NOMO-1 (cell line): ENCODE results near the gene DCBLD1.

Experiments
- DNase-seq, 2 experiments: peaks; one replicate each; lab custom pipeline; 2025; ENCODE audit not compliant: unreplicated experiment in 2 of 2; lab: John Stamatoyannopoulos, UW

Gene DCBLD1

DNA sequence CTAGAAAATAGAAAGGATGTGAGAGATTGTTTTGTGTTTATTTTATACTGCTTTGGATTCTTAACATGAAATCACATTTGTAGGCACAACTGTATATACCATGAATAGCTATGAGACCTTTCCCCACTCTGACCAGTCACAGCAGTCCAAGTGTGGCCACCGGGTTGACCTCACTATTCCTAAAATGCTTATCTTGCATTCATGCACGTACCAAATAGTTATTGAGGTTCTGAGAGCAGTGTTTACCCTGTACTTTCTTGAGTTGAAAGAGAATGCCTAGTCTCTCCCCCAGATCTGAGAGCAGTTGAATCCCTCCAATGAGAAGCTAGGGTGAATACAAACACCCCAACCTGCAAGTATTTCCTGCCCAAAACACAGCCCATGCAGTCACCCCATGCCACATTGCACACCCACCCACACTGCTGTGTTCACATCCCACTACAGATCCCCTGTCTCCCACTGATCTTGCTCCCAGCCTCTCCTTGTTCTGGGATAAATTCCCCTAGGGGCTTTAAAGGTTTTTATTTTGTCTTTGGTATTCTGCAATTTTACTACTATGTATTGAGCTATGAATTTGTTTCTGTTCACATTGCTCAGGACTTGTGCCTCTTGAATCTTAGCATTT lies 68.3 kb downstream of the DCBLD1 start:
- DNase-seq, result no peak

DNA sequence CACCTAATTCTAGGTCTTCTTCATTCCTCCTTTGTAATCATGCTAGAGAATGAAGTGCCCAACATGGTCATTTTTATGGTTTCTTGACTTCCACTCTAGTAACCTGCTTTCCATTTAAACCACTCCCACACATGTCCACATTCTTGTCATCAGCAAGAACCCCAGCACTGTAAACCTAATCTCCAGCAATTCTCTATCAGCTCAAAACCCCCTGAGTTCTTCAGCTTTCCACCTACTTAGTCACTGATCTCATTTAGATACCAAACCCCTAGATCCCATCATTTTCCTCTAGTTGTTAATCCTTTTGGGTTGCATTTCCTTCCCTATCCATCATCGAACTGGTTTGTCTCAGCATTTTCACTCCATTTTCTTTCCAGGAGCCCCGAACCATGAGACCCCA lies 70.1 kb downstream of the DCBLD1 start:
- DNase-seq, result no peak

DNA sequence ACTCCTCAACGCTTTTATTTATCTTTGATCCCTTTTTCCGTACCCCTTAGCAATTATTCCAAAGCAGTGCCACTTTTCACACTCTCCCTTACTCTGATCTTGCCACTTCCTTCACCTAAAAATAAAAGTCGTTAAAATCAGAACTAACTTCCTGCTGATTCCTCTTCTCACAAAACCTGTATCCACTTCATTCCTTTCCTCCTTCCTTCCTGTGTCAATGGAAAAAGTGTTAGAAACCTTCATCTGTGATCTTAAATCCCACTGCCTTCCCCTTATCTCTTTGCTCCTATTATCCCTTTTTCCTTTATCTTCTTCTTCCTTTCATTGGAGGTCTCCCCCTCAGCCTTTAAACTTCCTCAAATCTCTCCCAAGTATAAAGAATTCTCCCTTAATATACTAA lies 70.7 kb downstream of the DCBLD1 start:
- peak; percentile 9 to 12 for DNase-seq

DNA sequence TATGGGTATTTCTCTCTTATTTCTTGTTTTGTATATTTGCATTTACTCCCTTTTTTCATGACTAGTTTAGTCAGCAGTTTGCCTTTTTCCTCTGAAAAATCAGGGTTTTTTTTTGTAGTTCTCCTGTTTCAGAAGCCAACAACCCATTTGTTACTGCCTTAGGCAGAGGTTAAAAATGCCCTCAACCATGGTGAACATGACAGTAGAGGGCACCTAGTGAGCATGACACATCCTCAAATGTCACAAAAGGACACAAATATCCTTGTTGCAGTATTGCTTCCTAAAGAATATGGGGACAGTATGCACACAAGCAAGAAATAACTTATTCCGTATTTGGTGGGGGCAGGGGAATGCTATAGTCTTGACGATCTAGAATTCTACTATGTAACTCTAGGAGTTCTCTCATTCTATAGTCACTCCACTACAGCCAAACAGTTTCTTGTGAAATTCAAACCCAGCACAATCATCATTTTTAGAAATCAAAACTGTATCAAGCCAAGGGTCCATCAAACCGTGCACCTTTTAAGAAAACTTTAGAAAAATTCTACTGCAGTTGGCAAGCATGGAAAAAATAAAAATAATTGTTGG lies 72.9 kb downstream of the DCBLD1 start:
- no peak for DNase-seq

DNA sequence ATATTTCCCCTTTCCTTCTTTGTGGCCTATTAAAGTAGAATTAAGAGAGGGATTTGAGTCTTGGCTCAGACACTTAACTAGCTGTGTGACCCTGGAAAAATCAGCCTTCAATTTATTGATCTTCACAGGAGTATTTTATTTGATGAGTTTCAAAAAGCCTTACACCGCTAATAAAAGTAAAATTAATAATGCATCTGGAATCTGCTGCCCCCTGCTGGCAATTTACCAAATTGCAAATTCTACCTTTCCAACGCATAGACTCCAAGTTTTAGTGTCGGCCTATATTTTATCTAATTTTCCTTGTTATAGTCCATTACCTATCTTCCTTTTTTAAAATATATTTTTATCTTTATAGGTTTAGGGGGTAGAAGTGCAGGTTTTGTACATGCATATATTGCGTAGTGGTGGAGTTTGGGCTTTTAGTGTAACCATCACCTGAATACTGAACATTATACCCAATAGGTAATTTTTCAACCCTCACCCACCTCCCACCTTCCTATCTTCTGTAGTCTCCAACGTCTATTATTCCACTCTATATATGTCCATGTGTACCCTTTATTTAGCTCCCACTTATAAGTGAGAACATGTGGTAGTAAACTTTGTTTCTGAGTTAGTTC lies 73.5 kb downstream of the DCBLD1 start:
- DNase-seq, result no peak

DNA sequence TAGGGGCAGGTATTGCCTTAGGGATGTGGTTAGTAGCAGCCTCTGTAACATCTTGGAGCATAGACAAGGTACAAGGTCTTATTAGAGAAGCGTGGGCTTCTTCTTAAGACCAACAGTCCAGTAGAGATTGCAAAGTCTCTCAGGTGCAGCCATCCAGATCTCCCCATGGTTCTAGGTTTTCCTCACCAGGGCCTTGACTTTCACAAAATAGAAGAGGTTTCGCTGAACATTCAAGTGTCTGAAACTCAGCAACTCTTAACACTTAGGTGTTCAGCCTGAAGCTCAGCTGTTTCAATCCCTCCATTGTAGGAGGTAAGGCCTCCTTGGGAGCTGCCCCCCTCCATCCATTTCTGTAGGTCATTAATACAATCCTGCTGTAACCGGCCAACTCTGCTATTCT lies 75.5 kb downstream of the DCBLD1 start:
- DNase-seq, result no peak

DNA sequence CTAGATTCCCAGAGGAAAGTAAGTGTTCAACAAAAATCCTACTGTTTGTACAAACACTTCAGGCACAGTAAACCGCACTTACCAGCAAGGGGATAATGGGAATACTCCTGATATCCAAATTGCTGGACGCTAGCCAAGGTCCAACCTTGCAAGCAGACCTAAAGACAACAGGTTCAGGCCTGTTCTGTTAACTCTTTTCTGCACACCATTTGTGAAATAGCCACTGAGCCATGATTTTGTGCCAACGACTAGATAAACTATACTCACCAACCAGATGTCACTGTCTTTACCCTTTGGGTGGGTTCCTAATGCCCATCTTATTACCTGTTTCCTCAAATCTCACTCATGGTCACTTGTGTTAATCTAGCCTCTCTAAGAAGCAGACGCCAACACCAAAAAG lies 76.3 kb downstream of the DCBLD1 start:
- DNase-seq, result no peak

DNA sequence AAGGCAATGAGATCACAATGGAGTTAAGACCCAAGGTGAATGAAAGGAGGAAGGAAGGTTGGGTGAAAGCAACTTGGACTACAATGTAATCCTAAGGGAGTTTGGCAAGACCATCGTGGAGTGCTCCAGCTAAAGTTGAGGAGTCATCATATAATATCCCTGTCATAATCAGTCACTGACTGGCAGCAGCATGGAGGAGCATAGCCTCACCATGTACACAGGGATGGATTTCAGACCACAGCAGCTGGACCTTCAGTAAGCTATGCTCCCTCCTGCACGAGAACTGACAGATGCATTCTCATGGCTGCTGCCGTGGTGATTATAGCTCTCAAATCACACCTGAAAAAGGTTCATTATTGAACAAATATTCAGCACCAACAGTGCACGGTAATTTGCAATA lies 76.8 kb downstream of the DCBLD1 start:
- DNase-seq, result no peak

DNA sequence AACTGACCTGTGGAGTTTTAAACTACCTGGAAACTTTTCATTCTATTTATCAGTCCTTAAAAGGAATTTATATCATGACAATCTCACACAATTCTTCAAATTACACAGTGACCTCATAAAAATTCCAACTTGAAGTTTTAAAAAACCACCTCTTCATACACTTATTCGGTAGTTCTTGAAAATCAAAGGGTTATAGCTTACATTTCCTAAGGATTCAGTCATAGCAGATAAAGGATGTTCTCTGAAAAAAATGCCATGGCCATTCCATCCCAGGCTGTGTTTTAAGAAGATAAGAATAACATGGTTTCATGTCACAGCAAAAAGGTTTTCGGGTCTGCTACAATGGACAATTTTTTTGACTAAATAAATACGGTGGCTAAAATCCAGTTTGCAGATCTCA lies 78.7 kb downstream of the DCBLD1 start:
- no peak for DNase-seq

DNA sequence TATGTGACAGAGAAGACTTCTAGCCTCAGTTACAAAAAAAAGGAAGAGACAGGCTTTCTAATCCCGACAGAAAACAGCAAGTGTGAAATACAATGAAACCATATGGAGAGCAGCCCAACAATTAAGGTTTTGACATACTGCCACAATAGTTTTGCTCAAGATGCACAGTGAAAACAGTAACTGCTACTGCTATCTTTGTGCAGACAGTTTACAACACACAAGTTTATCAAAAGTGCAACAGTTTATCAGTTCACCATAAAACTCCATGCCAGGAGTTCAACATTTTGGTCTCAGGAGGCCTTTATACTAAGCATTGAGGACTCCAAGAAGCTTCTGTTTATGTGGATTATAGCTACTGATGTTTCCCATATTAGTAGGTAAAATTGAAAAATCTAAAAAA lies 82.2 kb downstream of the DCBLD1 start:
- DNase-seq, result no peak

DNA sequence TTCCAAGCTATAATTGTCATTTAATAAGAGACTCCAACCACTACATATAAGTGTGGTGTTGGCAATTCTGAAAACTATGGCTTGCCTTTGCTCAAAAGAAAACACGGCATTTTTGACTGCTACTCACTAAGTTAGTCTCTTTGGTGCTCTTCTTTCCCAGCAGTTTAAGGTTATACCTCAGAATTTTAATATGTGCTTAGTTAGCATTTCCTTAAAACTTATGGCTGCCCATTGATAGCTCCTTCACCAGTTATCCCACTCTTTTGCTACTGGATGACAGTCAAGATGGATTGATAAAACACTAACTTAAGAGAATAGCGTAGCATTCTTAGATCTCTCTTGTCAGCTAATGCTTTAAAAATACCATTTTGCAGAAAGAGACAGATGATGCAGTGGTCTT lies 85.8 kb downstream of the DCBLD1 start:
- no peak for DNase-seq

DNA sequence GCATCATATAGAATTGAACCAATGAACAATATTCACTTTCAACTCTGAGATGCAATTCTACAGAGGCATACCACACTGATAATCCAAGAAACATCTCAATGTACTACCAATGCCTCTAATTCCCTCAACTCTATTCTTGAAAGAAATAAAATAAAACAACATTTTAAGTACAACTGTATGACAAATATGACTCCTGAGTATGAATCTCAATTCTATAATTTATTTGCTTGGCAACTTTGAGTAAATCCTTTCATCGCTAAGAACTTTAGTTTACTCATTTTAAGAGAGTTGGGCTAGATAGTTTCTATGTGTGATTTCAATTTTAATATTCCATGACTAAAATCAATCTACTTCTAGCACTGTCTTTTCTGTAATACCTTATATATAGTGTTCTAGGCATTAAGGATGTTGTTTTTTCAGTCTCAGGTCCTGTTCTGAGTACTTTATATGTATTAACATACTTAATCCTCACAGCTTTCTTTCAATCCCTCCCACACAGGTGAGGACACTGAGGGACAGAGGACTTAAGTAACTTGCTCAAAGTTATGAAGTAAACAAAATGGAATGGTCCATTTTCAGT lies 86.4 kb downstream of the DCBLD1 start:
- DNase-seq, result no peak

DNA sequence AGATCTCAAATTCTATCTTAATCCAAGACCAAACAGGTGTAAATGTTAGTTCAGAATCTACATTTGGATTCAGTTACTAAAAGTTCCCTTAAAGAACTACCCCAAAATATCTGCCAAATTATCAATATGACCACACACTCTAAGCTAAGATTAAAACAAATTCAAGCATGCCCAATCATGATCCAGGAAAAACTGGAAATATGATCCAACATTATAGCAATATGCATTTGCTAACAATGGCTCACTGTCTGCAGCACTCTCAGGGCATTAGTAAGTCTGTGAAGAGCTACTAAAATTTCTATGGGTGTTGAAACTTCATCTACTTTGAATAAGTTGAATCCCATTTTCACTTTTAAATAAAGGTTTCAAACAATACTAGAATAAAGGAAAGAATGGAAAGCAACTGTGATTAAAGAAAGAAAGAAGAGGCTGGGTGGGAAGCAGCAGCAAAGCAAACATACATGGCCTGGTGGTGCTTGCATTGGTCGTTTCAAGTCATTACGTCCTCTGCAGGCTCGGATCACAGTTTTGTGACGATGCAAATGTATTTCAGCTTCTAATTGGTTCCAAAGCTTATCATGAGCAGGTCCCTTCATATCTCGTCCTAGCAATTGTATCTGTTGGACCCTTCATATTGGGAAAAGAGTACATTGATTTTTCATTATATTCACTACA lies 90.7 kb downstream of the DCBLD1 start:
- DNase-seq, result no peak

DNA sequence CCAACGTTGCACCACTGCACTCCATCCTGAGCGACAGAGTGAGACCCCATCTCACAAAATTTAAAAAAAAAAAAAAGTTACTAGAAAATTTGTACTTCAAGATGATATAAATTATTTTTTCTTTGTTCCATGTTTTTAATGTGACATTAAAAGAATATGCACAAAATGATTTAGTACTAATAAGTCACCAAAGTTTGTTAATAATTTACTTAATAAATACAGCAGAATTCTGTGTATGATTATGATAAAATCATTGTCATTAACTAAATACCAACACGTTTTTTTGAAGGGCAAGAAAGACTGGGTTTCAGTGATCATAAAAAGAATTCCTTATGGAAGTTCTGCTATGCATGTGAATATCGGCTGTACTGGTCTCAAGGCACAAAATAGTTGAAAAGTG lies 91.7 kb downstream of the DCBLD1 start:
- DNase-seq, result no peak

DNA sequence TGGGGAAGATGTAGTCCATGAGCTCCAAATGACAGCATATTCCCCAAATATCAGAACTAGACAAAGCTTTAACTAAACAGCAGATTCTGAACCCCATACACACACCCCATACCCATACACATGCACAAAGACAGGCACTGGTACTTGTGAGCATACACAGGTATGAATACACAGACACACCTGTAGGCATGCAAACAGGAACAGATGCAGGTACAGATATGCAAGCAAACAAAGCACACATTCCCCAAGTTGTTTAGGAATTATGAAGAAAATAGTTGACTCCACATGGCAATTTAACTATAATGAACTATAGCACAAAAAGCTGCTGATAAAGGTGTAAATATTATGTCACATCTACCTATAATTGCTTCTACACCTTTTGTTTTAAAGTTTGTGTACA lies 103.2 kb downstream of the DCBLD1 start:
- no peak for DNase-seq

DNA sequence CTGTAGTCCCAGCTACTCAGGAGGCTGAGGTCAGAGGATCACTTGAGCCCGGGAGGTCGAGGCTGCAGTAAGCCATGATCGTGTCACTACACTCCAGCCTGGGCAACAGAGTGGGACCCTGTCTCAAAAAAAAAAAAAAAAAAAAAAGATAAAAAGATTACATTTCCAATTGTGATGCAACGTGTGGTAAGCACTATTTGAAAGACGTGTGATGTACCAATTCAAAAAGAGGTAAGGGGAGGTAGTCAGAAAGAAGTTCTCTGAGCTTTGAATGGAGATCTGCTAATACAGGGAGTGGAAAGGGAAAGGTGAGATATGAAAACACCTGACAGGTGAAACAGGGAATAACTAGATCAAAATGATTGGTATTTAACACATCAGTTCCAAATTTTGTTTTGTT lies 108.0 kb downstream of the DCBLD1 start:
- DNase-seq, result no peak

DNA sequence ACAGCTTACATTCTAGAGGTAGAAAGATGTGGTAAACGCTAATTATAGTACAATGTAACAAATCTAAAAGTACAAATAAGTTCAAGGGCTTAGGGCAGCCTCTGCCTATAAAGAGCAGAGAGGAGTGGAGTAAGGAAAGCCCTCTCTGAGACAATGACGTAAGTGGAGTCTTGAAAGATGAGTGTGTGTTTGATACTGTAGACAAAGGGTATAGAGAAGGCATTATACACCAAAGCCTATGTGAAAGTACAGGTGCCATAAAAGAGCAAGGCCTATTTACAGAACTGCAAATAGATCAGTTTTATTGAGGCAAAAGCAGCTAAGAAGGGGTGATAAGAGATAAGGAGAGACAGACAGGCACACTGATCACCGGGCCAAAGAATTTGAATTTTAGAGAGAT lies 108.9 kb downstream of the DCBLD1 start:
- DNase-seq, result no peak

DNA sequence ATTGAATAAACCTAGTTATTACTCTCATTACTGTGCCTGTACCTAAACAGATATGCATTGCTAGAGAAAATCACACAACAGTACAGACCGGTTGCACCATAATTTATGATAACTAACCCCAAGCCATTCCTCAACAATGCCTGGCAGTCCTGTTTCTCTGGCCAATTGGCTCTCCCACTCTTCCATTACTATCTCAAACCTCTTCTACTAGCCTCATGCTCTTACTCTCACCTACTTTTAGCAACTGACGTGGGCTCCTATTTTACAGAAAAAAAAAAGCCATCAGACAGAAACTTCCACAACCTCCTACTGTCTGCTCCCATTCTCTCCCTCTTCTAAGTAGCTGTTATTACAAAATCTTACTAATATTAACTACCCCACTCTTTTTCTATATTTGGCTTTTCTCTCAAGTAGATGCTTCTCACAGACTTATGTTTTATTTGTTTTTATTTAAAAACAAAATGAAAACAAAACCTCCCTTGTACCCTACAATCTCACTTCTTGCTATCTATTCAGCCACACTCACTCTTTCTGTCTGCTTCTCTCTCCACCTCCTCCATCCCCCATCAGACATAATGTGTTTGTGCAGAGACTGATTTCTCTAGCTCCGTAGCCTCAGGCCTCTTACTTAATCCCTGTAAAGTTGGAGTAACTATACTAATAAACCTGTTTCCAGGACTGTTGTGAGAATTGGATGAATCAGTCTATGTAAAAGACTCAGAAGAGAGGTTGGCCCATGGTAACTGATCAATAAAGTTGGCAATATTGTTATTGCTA lies 110.7 kb downstream of the DCBLD1 start:
- DNase-seq, result no peak

DNA sequence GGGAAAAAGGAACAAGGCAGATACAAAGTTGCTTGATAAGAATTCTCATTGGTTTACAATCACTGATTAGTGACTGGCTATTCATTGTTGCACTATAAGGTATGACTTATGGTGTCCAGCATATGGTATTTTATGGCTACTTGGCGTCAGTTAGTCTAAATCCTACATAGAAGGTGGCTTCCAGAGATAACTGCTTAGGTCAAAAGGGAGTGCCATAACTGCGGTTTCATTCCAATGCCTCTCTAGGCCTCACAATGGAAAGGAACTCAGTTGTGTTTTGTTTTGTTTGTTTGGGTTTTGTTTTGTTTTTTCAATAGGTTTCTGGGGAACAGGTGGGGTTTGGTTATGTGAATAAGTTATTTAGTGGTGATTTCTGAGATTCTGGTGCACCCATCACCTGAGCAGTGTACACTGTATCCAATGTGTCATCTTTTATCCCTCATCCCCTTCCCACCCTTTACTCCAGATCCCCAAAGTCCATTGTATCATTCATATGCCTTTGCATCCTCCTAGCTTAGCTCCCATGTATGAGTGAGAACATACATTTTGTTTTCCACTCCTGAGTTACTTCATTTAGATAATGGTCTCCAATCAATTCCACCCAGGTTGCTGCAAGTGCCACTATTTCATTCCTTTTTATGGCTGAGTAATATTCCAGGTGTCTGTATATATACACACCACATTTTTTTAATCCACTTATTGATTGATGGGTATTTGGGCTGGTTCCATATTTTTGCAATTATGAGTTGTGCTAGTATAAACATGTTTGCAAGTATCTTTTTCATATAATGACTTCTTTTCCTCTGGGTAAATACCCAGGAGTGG lies 112.8 kb downstream of the DCBLD1 start:
- no peak for DNase-seq

DNA sequence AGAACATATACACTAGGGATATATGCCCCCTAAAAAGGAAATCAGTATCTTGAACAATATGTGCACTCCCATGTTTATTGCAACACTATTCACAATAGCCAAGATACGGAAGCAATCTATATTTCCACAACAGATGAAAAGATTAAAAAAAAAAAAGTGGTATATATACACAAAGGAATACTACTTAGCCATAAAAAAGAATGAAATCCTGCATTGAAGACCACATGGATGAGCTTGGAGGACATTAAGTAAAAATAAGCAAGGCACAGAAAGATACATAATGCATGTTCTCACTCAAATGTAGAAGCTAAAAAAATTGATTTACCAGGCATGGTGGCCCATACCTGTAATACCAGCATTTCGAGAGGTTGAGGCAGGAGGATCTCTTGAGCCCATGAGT lies 115.3 kb downstream of the DCBLD1 start:
- no peak for DNase-seq
